ENCODE measurements around the gene SIK1.

SIK1 gene

DNA sequence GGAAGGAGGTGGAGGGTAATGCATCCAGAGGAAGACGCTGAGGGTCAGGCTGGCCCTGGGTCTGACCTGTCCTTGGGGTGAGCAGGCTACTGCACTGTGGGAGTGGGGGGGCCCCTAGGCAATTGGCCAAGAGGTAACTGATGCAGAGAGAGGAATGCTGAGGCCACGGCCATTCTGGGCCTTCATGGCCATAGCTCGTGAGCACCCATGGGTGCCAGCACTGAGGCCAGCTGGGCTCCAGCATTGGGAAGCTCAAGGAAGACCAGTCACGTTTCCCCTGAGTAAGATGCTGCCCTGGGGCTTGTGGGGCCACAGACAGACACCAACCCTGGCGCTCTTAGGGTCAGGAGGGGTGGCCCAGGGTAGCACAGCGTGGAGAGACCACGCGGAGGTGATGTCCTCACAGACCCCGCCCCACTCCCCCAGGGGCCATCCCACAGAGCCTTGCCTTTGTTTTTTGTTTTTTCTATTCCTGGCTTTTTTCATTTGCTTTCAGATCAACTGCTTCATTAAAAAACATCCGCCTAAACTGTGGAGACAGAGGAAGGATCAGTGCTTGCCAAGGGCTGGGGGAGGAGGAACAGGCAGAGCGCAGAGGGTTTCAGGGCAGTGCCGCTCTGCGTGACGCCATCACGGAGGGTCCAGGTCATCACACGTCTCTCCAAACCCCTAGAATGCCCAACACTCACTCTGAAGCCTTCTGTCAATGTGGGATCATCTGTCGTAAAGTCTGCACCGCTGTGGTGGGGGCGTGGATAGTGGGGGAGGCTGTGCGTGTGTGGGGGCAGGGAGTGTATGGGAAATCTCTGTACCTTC is 61.1 kb downstream of the SIK1 start:
- no peak for DNase-seq

- DNase-seq, result no peak
Measured at GRCh38 chr21:43364851-43365424, 62.0 kb downstream of the SIK1 start.

Data from inflammatory macrophage treated with lipopolysaccharide for 4 hours (primary cell).